Liver (tissue), 9 donors: ENCODE data around the gene CLASRP. TPM values are rescaled to one million over a fixed set of nuclear protein-coding genes. Genes with fewer than 3 reads are reported as not detected.

Source experiments
- DNase-seq: peaks from one replicate; pipeline ENCODE4 v3.0.0-alpha.2; 2017; ENCODE audit warnings: low spot score
- H3K27ac ChIP-seq, 2 donors: one replicate each; pipeline ENCODE4 v1.7.0; 2013; ENCODE audit warnings: inconsistent platforms in 2 of 2, low read length in 2 of 2, control low read depth in 1 of 2, low read depth in 1 of 2, mild to moderate bottlenecking in 1 of 2
- H3K27me3 ChIP-seq, 4 donors: one replicate each; pipeline versions ENCODE4 v1.6.1 to v1.7.0; 2013; ENCODE audit warnings: low read length in 3 of 4, inconsistent platforms in 1 of 4, mild to moderate bottlenecking in 1 of 4, moderate library complexity in 1 of 4; ENCODE audit not compliant: control insufficient read depth in 4 of 4, insufficient read depth in 4 of 4
- H3K36me3 ChIP-seq, 4 donors: one replicate each; pipeline versions ENCODE4 v1.6.1 to v1.7.0; 2013; ENCODE audit warnings: low read length in 3 of 4, mild to moderate bottlenecking in 3 of 4, low read depth in 1 of 4, moderate library complexity in 1 of 4; ENCODE audit not compliant: control insufficient read depth in 4 of 4, insufficient read depth in 3 of 4
- H3K4me1 ChIP-seq, 4 donors: one replicate each; pipeline versions ENCODE4 v1.6.1 to v1.7.0; 2013; ENCODE audit warnings: low read length in 3 of 4, mild to moderate bottlenecking in 3 of 4, moderate library complexity in 1 of 4; ENCODE audit not compliant: control insufficient read depth in 4 of 4, insufficient read depth in 4 of 4
- H3K4me3 ChIP-seq, 3 donors: one replicate each; pipeline versions ENCODE4 v1.6.1 to v1.7.0; 2013; ENCODE audit warnings: low read length in 3 of 3, control low read depth in 1 of 3, low read depth in 1 of 3, mild to moderate bottlenecking in 1 of 3
- H3K9ac ChIP-seq, 2 donors: one replicate each; pipeline ENCODE4 v1.7.0; 2013; ENCODE audit warnings: low read length in 2 of 2, mild to moderate bottlenecking in 2 of 2, moderate library complexity in 2 of 2, control low read depth in 1 of 2, low read depth in 1 of 2
- H3K9me3 ChIP-seq, 4 donors: one replicate each; pipeline versions ENCODE4 v1.6.1 to v1.7.0; 2013; ENCODE audit warnings: low read length in 3 of 4; ENCODE audit not compliant: control insufficient read depth in 4 of 4
- EGR1 ChIP-seq, 2 donors: IDR thresholded peaks; 2 replicates each; pipeline ENCODE4 v1.6.1; 2016 to 2018; ENCODE audit warnings: antibody characterized with exemption in 2 of 2, low read depth in 2 of 2
- FOXA1 ChIP-seq: IDR thresholded peaks from 2 replicates; pipeline ENCODE4 v1.6.1; 2016; ENCODE audit warnings: antibody characterized with exemption
- FOXA2 ChIP-seq: IDR thresholded peaks from 2 replicates; pipeline ENCODE4 v1.6.1; 2016; ENCODE audit warnings: antibody characterized with exemption
- HNF4A ChIP-seq, 2 donors: conservative IDR thresholded peaks; 2 replicates each; pipeline ENCODE4 v1.6.1; 2016; ENCODE audit warnings: antibody characterized with exemption in 2 of 2, mild to moderate bottlenecking in 2 of 2
- HNF4G ChIP-seq: IDR thresholded peaks from 2 replicates; pipeline ENCODE4 v1.6.1; 2016; ENCODE audit warnings: antibody characterized with exemption
- JUND ChIP-seq, 2 donors: IDR thresholded peaks; 2 replicates each; pipeline ENCODE4 v1.6.1; 2016; ENCODE audit warnings: antibody characterized with exemption in 2 of 2
- NR2F2 ChIP-seq: IDR thresholded peaks from 2 replicates; pipeline ENCODE4 v1.6.1; 2016; ENCODE audit warnings: antibody characterized with exemption
- RAD21 ChIP-seq, 2 donors: IDR thresholded peaks; 2 replicates each; pipeline ENCODE4 v1.6.1; 2016; ENCODE audit warnings: antibody characterized with exemption in 2 of 2, mild to moderate bottlenecking in 2 of 2
- SP1 ChIP-seq: IDR thresholded peaks from 2 replicates; pipeline ENCODE4 v1.6.1; 2018; ENCODE audit warnings: antibody characterized with exemption, mild to moderate bottlenecking
- TAF1 ChIP-seq: conservative IDR thresholded peaks from 2 replicates; pipeline ENCODE4 v1.6.1; 2016; ENCODE audit warnings: antibody characterized with exemption, mild to moderate bottlenecking
- YY1 ChIP-seq: IDR thresholded peaks from 2 replicates; pipeline ENCODE4 v1.6.1; 2016; ENCODE audit warnings: antibody characterized with exemption, mild to moderate bottlenecking
- whole genome bisulfite sequencing: extraction: QIAGEN DNeasy Blood & Tissue Kit; methylation state at CpG from one replicate; pipeline ENCODE4 v1.1.7; 2013; 5-methylcytosine and 5-hydroxymethylcytosine counted together
- polyA plus RNA-seq, 2 donors: library from polyadenylated mRNA; stranded (reverse) in 1 of 2; unstranded in 1 of 2; fragments of 200-250 nt in 1 of 2; fragments of >200 nt in 1 of 2; fragmentation: Nextera tagmentation in 1 of 2; extraction: Ambion mirVana in 1 of 2; gene quantifications; one replicate each; pipeline versions ENCODE4 v1.2.1 to v1.2.3, GENCODE V29; 2013 to 2015
- total RNA-seq, 2 donors: library from RNA; depleted of rRNA; stranded (reverse); fragments of >200 nt; gene quantifications; one replicate each; pipeline ENCODE4 v1.2.3, GENCODE V29; 2014
- TF ChIP-seq, protein P1 (sequence below): IDR thresholded peaks from 2 replicates; pipeline ENCODE4 v1.6.1; 2016; ENCODE audit warnings: antibody characterized with exemption
- TF ChIP-seq, protein P2 (sequence below): IDR thresholded peaks from 2 replicates; pipeline ENCODE4 v1.6.1; 2016; ENCODE audit warnings: antibody characterized with exemption
- TF ChIP-seq, protein P3 (sequence below): IDR thresholded peaks from 2 replicates; pipeline ENCODE4 v1.6.1; 2016; ENCODE audit warnings: antibody characterized with exemption, mild to moderate bottlenecking
- TF ChIP-seq, protein P4 (sequence below): IDR thresholded peaks from 2 replicates; pipeline ENCODE4 v1.6.1; 2016; ENCODE audit warnings: antibody characterized with exemption
- donor health status: healthy.
- donor health status: healthy.
- donor health status: healthy.
- donor health status: healthy.
- donor health status: healthy.

Gene CLASRP
- total and polyA plus RNA-seq, 4 donors = 9.0 to 44.3 (median 12.8) TPM

DNA sequence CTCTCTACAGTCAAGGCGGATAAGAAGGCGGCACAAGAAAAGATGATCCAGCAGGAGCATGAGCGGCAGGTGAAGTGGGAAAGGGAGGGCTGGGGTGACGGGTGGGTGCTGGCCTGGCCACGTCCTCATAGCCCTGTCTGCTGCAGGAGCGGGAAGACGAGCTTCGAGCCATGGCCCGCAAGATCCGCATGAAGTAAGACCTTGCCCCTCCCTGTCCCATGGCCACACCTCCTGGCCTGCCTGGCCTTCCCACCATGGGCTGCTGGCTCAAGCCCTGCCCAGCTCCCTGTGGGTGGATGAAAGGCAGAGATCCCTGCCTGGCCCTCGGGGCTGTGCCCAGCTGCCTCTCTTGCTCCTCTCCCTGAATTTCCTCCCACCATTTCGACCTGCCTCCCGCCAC lies 30.2 kb downstream of the CLASRP start:
- Histone ChIP-seq H3K36me3 (peaks cover 28 to 51% (median 34%) of the 10 kb centered on the region in 4 donors), H3K4me1 (no peaks in the 10 kb centered on the region), H3K27ac (no peak overlapping the region), H3K27me3 (no peaks in the 10 kb centered on the region), H3K9ac (no peak overlapping the region), H3K4me3 (no peak overlapping the region), H3K9me3 (no peaks in the 10 kb centered on the region)
- TF ChIP-seq NR2F2 (no peak), YY1 (no peak), EGR1 (IDR thresholded peaks at IDR 0.05; ENCODE audit: low read depth in 2 of 2) (no peak), FOXA1 (no peak), SP1 (no peak), TAF1 (no peak), HNF4A (conservative IDR thresholded peaks at IDR 0.05) (no peak), JUND (IDR thresholded peaks at IDR 0.05) (no peak), RAD21 (IDR thresholded peaks at IDR 0.05) (no peak)
- TF ChIP-seq, protein P1, sequence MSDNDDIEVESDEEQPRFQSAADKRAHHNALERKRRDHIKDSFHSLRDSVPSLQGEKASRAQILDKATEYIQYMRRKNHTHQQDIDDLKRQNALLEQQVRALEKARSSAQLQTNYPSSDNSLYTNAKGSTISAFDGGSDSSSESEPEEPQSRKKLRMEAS = no peak
- TF ChIP-seq, protein P2, sequence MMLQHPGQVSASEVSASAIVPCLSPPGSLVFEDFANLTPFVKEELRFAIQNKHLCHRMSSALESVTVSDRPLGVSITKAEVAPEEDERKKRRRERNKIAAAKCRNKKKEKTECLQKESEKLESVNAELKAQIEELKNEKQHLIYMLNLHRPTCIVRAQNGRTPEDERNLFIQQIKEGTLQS = no peak
- 80% methylated on average over 13 of the region's 13 CpGs for whole genome bisulfite sequencing
- no peak for DNase-seq

DNA sequence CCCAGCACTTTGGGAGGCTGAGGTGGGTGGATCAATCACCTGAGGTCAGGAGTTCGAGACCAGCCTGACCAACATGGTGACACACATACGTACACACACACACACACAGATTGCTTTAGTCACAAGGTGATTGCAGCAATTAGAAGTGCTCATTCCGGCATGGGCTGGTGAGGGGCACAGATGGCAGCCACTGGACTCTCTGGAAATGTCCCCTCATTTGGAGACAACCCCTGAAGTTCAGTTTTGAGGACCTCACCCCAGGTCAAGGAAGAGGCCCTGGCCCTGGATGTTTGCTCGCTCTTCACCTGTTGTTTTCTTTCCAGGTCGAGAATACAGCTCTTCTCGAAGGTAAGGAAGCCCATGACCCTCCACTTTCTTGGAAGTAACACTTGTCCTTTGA lies 31.4 kb downstream of the CLASRP start:
- no peaks in the 10 kb centered on the region for H3K9me3 ChIP-seq
- H3K27me3 ChIP-seq = no peaks in the 10 kb centered on the region
- H3K36me3 ChIP-seq = peaks cover 22 to 43% (median 32%) of the 10 kb centered on the region in 4 donors
- no peak overlapping the region for H3K9ac ChIP-seq
- TF ChIP-seq SP1 = no peak
- no peak for TF ChIP-seq FOXA2
- TF ChIP-seq, protein P3, sequence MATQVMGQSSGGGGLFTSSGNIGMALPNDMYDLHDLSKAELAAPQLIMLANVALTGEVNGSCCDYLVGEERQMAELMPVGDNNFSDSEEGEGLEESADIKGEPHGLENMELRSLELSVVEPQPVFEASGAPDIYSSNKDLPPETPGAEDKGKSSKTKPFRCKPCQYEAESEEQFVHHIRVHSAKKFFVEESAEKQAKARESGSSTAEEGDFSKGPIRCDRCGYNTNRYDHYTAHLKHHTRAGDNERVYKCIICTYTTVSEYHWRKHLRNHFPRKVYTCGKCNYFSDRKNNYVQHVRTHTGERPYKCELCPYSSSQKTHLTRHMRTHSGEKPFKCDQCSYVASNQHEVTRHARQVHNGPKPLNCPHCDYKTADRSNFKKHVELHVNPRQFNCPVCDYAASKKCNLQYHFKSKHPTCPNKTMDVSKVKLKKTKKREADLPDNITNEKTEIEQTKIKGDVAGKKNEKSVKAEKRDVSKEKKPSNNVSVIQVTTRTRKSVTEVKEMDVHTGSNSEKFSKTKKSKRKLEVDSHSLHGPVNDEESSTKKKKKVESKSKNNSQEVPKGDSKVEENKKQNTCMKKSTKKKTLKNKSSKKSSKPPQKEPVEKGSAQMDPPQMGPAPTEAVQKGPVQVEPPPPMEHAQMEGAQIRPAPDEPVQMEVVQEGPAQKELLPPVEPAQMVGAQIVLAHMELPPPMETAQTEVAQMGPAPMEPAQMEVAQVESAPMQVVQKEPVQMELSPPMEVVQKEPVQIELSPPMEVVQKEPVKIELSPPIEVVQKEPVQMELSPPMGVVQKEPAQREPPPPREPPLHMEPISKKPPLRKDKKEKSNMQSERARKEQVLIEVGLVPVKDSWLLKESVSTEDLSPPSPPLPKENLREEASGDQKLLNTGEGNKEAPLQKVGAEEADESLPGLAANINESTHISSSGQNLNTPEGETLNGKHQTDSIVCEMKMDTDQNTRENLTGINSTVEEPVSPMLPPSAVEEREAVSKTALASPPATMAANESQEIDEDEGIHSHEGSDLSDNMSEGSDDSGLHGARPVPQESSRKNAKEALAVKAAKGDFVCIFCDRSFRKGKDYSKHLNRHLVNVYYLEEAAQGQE = no peak
- TF ChIP-seq, protein P4, sequence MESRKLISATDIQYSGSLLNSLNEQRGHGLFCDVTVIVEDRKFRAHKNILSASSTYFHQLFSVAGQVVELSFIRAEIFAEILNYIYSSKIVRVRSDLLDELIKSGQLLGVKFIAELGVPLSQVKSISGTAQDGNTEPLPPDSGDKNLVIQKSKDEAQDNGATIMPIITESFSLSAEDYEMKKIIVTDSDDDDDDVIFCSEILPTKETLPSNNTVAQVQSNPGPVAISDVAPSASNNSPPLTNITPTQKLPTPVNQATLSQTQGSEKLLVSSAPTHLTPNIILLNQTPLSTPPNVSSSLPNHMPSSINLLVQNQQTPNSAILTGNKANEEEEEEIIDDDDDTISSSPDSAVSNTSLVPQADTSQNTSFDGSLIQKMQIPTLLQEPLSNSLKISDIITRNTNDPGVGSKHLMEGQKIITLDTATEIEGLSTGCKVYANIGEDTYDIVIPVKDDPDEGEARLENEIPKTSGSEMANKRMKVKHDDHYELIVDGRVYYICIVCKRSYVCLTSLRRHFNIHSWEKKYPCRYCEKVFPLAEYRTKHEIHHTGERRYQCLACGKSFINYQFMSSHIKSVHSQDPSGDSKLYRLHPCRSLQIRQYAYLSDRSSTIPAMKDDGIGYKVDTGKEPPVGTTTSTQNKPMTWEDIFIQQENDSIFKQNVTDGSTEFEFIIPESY = no peak
- TF ChIP-seq HNF4G = no peak
- TF ChIP-seq JUND (IDR thresholded peaks at IDR 0.05) = no peak
- TF ChIP-seq, protein P2 = no peak
- H3K27ac ChIP-seq = no peak overlapping the region
- 86% methylated on average over 6 of the region's 6 CpGs for WGBS
- no peaks in the 10 kb centered on the region for H3K4me1 ChIP-seq
- H3K4me3 ChIP-seq = no peak overlapping the region
- DNase-seq = no peak
